HCT116 (cell line): ENCODE data around the gene RIOX2.

Experiments used
- CEBPB ChIP-seq: IDR thresholded peaks from 2 replicates; pipeline ENCODE4 v1.6.1; 2012; ENCODE audit warnings: low read depth
- CTCF ChIP-seq, 3 experiments: fragments of 200-600 bp in 1 of 3; sonication (generic) in 1 of 3; IDR thresholded peaks in 2 of 3; conservative IDR thresholded peaks in 1 of 3; 2 replicates each; pipeline ENCODE4 v1.5.1; 2012 to 2017; ENCODE audit warnings: low read depth in 2 of 3, low read length in 2 of 3, antibody characterized with exemption in 1 of 3, borderline replicate concordance in 1 of 3, control low read depth in 1 of 3, mild to moderate bottlenecking in 1 of 3, mixed read lengths in 1 of 3, mixed run types in 1 of 3, moderate library complexity in 1 of 3; ENCODE audit not compliant: insufficient read depth in 1 of 3
- EGR1 ChIP-seq: IDR thresholded peaks from 2 replicates; pipeline ENCODE4 v1.6.1; 2012; ENCODE audit warnings: low read depth
- ELF1 ChIP-seq: IDR thresholded peaks from 2 replicates; pipeline ENCODE4 v1.6.1; 2012; ENCODE audit warnings: low read depth, borderline replicate concordance
- EZH2 ChIP-seq: fragments of 200-600 bp; sonication (generic); IDR thresholded peaks from 2 replicates; pipeline ENCODE4 v1.6.1; 2017; ENCODE audit warnings: antibody characterized with exemption, mixed run types
- POLR2A ChIP-seq: IDR thresholded peaks from 2 replicates; pipeline ENCODE4 v1.7.0; 2011; ENCODE audit warnings: borderline replicate concordance; ENCODE audit not compliant: insufficient read depth, insufficient read length; ENCODE audit errors: extremely low read depth
- RAD21 ChIP-seq: IDR thresholded peaks from 2 replicates; pipeline ENCODE4 v1.6.1; 2012; ENCODE audit warnings: low read depth, mild to moderate bottlenecking

- no peak for TF ChIP-seq ELF1
- TF ChIP-seq CTCF (IDR thresholded peaks at IDR 0.05 in 2 of 3, conservative IDR thresholded peaks at IDR 0.05 in 1 of 3; ENCODE audit: borderline replicate concordance in 1 of 3, insufficient read depth in 1 of 3, low read depth in 2 of 3, low read length in 2 of 3): no peak
- no peak for TF ChIP-seq POLR2A
- no peak for TF ChIP-seq EZH2
- TF ChIP-seq RAD21: no peak
- TF ChIP-seq CEBPB: no peak
- TF ChIP-seq EGR1: no peak
Measured at GRCh38 chr3:97917813-97918536, 54.3 kb downstream of the RIOX2 start.
